Measurements from ENCODE around the gene TNNC1. TPM values are rescaled to one million over a fixed set of nuclear protein-coding genes. Genes with fewer than 3 reads are reported as not detected.
A peak's percentile ranks its signal among the peaks of the same experiment; 100 is the strongest.

Gene TNNC1
- total RNA-seq, 3 donors from 2014 or later = 3.7 to 4.2 TPM; not detected in 1

- intact Hi-C loops (cut with DNase I; ENCODE audit: low total_unique reads) = no loop called here
Observed at GRCh38 chr3:52438579-52439425, 15.0 kb downstream of the TNNC1 start.

DNA sequence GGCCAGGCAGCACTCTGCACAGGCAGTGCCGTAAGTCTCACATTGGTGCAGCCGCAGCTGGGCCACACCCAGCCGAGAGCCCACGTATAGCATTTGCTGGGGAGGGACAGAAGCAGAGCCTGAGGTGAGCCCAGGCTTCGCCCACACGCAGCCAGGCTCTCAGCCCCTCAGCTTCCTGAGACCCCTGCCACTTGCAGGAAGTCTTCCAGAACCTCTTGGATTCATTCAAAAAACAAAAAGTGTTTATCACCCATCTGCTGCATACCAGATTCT lies 15.8 kb downstream of the TNNC1 start:
- H3K4me1 ChIP-seq = peaks cover 9 to 10% of the 10 kb centered on the region in 2 donors
- intact Hi-C loops (cut with DNase I; ENCODE audit: low total_unique reads) = no loop called here
- peak overlapping the region in 1 of 3 donors; percentile 44 for H3K4me3 ChIP-seq

More at GRCh38 chr3:52438579-52439425, 15.0 kb downstream of the TNNC1 start:
- Histone ChIP-seq H3K27me3 (no peaks in the 10 kb centered on the region), H3K36me3 (no peaks in the 10 kb centered on the region), H3K4me3 (no peak overlapping the region), H3K27ac (peak overlapping the region; percentile 38 to 85), H3K4me1 (peaks cover 4 to 5% of the 10 kb centered on the region in 2 donors), H3K9me3 (no peaks in the 10 kb centered on the region)
- peak in 1 of 2 donors; percentile 30 for DNase-seq (ENCODE audit: low spot score in 2 of 2)
- TF ChIP-seq POLR2A (IDR thresholded peaks at IDR 0.05) (no peak), POLR2AphosphoS5 (IDR thresholded peaks at IDR 0.05) (no peak)
- TF ChIP-seq, protein P1, sequence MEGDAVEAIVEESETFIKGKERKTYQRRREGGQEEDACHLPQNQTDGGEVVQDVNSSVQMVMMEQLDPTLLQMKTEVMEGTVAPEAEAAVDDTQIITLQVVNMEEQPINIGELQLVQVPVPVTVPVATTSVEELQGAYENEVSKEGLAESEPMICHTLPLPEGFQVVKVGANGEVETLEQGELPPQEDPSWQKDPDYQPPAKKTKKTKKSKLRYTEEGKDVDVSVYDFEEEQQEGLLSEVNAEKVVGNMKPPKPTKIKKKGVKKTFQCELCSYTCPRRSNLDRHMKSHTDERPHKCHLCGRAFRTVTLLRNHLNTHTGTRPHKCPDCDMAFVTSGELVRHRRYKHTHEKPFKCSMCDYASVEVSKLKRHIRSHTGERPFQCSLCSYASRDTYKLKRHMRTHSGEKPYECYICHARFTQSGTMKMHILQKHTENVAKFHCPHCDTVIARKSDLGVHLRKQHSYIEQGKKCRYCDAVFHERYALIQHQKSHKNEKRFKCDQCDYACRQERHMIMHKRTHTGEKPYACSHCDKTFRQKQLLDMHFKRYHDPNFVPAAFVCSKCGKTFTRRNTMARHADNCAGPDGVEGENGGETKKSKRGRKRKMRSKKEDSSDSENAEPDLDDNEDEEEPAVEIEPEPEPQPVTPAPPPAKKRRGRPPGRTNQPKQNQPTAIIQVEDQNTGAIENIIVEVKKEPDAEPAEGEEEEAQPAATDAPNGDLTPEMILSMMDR (IDR thresholded peaks at IDR 0.05) = no peak

DNA sequence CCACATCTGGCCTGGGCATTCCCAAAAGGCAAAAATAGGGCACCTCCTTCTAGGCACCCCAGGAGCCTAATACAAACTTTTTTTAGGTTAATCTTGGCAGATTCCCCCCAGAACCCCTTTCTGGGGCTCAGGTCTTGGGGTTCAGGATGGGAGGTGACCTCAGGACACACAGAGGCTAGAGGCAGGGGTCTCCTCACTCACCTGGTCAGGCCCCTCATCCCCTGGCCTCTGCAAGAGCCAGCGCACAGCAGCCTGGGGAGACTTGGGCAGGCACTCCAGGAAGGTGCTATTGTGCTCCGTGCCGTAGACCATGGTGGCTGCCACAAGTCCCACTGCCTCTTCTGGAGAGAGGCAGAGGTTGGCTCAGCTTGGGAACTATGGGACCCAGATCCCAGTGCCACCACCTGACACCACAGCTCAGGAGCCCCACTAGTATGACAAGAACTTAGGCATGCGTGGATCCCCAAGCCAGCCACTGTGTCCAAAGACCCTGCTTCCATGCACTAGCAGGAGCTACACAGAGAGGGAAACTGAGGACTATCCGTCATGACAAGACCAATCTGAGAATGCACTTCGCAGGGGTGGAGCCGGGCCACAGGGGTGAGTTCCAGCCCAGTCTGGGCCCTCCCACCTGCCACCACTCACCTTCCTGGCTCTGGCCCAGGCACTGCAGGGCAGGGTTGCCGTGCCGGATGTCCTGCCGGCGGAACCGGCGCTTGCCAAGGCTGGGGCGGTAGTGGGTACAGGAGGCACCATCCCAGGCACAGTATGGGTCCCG lies 16.3 kb downstream of the TNNC1 start:
- peaks cover 9 to 15% of the 10 kb centered on the region in 2 donors for H3K4me1 ChIP-seq
- peak overlapping the region in 1 of 3 donors; percentile 44 for H3K4me3 ChIP-seq
- peak; percentile 70 to 81 for DNase-seq (ENCODE audit: low spot score in 2 of 2)
- peak overlapping the region; percentile 38 to 85 for H3K27ac ChIP-seq
- H3K9me3 ChIP-seq = no peaks in the 10 kb centered on the region
- intact Hi-C loops (cut with DNase I; ENCODE audit: low total_unique reads) = no loop called here
- TF ChIP-seq POLR2AphosphoS5 (IDR thresholded peaks at IDR 0.05) (no peak), POLR2A (IDR thresholded peaks at IDR 0.05) (no peak)
- TF ChIP-seq, protein P1 (IDR thresholded peaks at IDR 0.05) = no peak
- no peaks in the 10 kb centered on the region for H3K36me3 ChIP-seq
- no peaks in the 10 kb centered on the region for H3K27me3 ChIP-seq

More for the DNA sequence above, 15.8 kb downstream of the TNNC1 start:
- H3K9me3 ChIP-seq = no peaks in the 10 kb centered on the region
- H3K27ac ChIP-seq = peak overlapping the region; percentile 38 to 85
- H3K27me3 ChIP-seq = no peaks in the 10 kb centered on the region
- H3K36me3 ChIP-seq = no peaks in the 10 kb centered on the region
- DNase-seq (ENCODE audit: low spot score in 2 of 2) = no peak
- TF ChIP-seq, protein P1 (IDR thresholded peaks at IDR 0.05) = no peak

GRCh38 chr3:52436500-52437149 lies 17.2 kb downstream of the TNNC1 start:
- Histone ChIP-seq H3K36me3 (no peaks in the 10 kb centered on the region), H3K27ac (peak overlapping the region; percentile 48 to 85), H3K9me3 (no peaks in the 10 kb centered on the region), H3K4me1 (peaks cover 9 to 22% of the 10 kb centered on the region in 2 donors), H3K4me3 (no peak overlapping the region), H3K27me3 (no peaks in the 10 kb centered on the region)
- intact Hi-C loops (cut with DNase I; ENCODE audit: low total_unique reads) = no loop called here
- TF ChIP-seq, protein P1 (IDR thresholded peaks at IDR 0.05) = no peak
- no peak for TF ChIP-seq POLR2A (IDR thresholded peaks at IDR 0.05)
- TF ChIP-seq POLR2AphosphoS5 (IDR thresholded peaks at IDR 0.05) = no peak
- peak in 1 of 2 donors; percentile 45 for DNase-seq (ENCODE audit: low spot score in 2 of 2)

Measured in breast epithelium (tissue), 4 donors.